Neural progenitor cell (in vitro differentiated cells): ENCODE results near the gene RARA. TPM values are rescaled to one million over a fixed set of nuclear protein-coding genes. Genes with fewer than 3 reads are reported as not detected.

Experiments
- DNase-seq: peaks from one replicate; pipeline ENCODE4 v3.0.0-alpha.2; 2016; ENCODE audit warnings: low spot score
- H2AFZ ChIP-seq: fragments of 200-600 bp; sonication (generic); replicated peaks from 2 replicates; pipeline ENCODE4 v1.6.1; 2016; ENCODE audit warnings: antibody characterized with exemption
- H3F3A ChIP-seq: fragments of 200-600 bp; sonication (generic); 2 replicates; pipeline ENCODE4 v1.6.1; 2016; ENCODE audit warnings: antibody characterized with exemption, low read depth
- H3K27ac ChIP-seq: fragments of 200-600 bp; sonication (generic); 2 replicates; pipeline ENCODE4 v1.5.1; 2016; ENCODE audit warnings: mild to moderate bottlenecking
- H3K27me3 ChIP-seq: fragments of 200-600 bp; sonication (generic); 2 replicates; pipeline ENCODE4 v1.6.1; 2016; ENCODE audit warnings: mild to moderate bottlenecking, moderate library complexity
- H3K36me3 ChIP-seq: fragments of 200-600 bp; sonication (generic); 2 replicates; pipeline ENCODE4 v1.5.1; 2016
- H3K4me1 ChIP-seq: fragments of 200-600 bp; sonication (generic); 2 replicates; pipeline ENCODE4 v1.6.1; 2016; ENCODE audit warnings: mixed run types
- H3K4me2 ChIP-seq: fragments of 200-600 bp; sonication (generic); 2 replicates; pipeline ENCODE4 v1.6.1; 2016
- H3K4me3 ChIP-seq: fragments of 200-600 bp; sonication (generic); 2 replicates; pipeline ENCODE4 v1.5.1; 2016
- H3K79me2 ChIP-seq: fragments of 200-600 bp; sonication (generic); 2 replicates; pipeline ENCODE4 v1.6.1; 2016; ENCODE audit warnings: low read depth
- H3K9ac ChIP-seq: fragments of 200-600 bp; sonication (generic); 2 replicates; pipeline ENCODE4 v1.6.1; 2016
- H3K9me3 ChIP-seq: fragments of 200-600 bp; sonication (generic); 2 replicates; pipeline ENCODE4 v1.5.1; 2016; ENCODE audit warnings: low read depth
- H4K20me1 ChIP-seq: fragments of 200-600 bp; sonication (generic); 2 replicates; pipeline ENCODE4 v1.6.1; 2016; ENCODE audit warnings: low read depth
- H3K27ac Mint-ChIP-seq: 3 replicates; pipeline ENCODE4 v1.8.0; 2021; ENCODE audit warnings: mixed read lengths
- H3K27me3 Mint-ChIP-seq: 2 replicates; pipeline ENCODE4 v1.8.0; 2022; ENCODE audit warnings: low read depth, mild to moderate bottlenecking, inconsistent platforms, moderate library complexity, mixed read lengths; ENCODE audit not compliant: insufficient read depth
- H3K36me3 Mint-ChIP-seq: 3 replicates; pipeline ENCODE4 v1.8.0; 2021; ENCODE audit warnings: mixed read lengths
- H3K4me1 Mint-ChIP-seq: 3 replicates; pipeline ENCODE4 v1.8.0; 2021; ENCODE audit warnings: mixed read lengths
- H3K4me3 Mint-ChIP-seq: 3 replicates; pipeline ENCODE4 v1.8.0; 2021; ENCODE audit warnings: mild to moderate bottlenecking, moderate library complexity, mixed read lengths
- H3K9me3 Mint-ChIP-seq: 3 replicates; pipeline ENCODE4 v1.8.0; 2020; ENCODE audit warnings: mixed read lengths
- EZH2 ChIP-seq: fragments of 200-600 bp; sonication (generic); IDR thresholded peaks from 2 replicates; pipeline ENCODE4 v1.6.1; 2017; ENCODE audit warnings: antibody characterized with exemption, mild to moderate bottlenecking, moderate library complexity
- EZH2phosphoT487 ChIP-seq: fragments of 200-600 bp; sonication (generic); IDR thresholded peaks from 2 replicates; pipeline ENCODE4 v1.6.1; 2017; ENCODE audit warnings: antibody characterized with exemption
- total RNA-seq: library from RNA; depleted of rRNA; stranded (reverse); fragments of >200 nt; gene quantifications from 2 replicates; pipeline ENCODE4 v1.2.3, GENCODE V29; 2015; ENCODE audit warnings: low replicate concordance
- TF ChIP-seq, protein P1 (sequence below): fragments of 200-600 bp; sonication (generic); IDR thresholded peaks from 2 replicates; pipeline ENCODE4 v1.5.1; 2017; ENCODE audit warnings: antibody characterized with exemption, mild to moderate bottlenecking

Gene RARA
- total RNA-seq, 1 donor from 2014 or later, result 9.0 TPM

GRCh38 chr17:40360091-40360490 lies 51.1 kb downstream of the RARA start:
- Histone ChIP-seq H3K4me1 (peaks cover 4% of the 10 kb centered on the region), H3K27me3 (peaks cover 53% of the 10 kb centered on the region), H3K4me3 (no peak overlapping the region), H2AFZ (no peak overlapping the region), H3F3A (peaks cover 9% of the 10 kb centered on the region), H3K79me2 (no peaks in the 10 kb centered on the region), H3K36me3 (no peaks in the 10 kb centered on the region), H3K4me2 (no peak overlapping the region), H4K20me1 (no peaks in the 10 kb centered on the region), H3K9me3 (no peaks in the 10 kb centered on the region), H3K27ac (no peak overlapping the region), H3K9ac (no peak overlapping the region)
- Mint-ChIP-seq H3K27ac (no peak overlapping the region), H3K9me3 (no peaks in the 10 kb centered on the region), H3K4me3 (no peak overlapping the region), H3K27me3 (peaks cover 20% of the 10 kb centered on the region), H3K36me3 (peaks cover 2% of the 10 kb centered on the region), H3K4me1 (peaks cover 18% of the 10 kb centered on the region)
- no peak for DNase-seq
- TF ChIP-seq, protein P1, sequence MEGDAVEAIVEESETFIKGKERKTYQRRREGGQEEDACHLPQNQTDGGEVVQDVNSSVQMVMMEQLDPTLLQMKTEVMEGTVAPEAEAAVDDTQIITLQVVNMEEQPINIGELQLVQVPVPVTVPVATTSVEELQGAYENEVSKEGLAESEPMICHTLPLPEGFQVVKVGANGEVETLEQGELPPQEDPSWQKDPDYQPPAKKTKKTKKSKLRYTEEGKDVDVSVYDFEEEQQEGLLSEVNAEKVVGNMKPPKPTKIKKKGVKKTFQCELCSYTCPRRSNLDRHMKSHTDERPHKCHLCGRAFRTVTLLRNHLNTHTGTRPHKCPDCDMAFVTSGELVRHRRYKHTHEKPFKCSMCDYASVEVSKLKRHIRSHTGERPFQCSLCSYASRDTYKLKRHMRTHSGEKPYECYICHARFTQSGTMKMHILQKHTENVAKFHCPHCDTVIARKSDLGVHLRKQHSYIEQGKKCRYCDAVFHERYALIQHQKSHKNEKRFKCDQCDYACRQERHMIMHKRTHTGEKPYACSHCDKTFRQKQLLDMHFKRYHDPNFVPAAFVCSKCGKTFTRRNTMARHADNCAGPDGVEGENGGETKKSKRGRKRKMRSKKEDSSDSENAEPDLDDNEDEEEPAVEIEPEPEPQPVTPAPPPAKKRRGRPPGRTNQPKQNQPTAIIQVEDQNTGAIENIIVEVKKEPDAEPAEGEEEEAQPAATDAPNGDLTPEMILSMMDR, result no peak
- no peak for TF ChIP-seq EZH2phosphoT487
- TF ChIP-seq EZH2, result no peak

DNA sequence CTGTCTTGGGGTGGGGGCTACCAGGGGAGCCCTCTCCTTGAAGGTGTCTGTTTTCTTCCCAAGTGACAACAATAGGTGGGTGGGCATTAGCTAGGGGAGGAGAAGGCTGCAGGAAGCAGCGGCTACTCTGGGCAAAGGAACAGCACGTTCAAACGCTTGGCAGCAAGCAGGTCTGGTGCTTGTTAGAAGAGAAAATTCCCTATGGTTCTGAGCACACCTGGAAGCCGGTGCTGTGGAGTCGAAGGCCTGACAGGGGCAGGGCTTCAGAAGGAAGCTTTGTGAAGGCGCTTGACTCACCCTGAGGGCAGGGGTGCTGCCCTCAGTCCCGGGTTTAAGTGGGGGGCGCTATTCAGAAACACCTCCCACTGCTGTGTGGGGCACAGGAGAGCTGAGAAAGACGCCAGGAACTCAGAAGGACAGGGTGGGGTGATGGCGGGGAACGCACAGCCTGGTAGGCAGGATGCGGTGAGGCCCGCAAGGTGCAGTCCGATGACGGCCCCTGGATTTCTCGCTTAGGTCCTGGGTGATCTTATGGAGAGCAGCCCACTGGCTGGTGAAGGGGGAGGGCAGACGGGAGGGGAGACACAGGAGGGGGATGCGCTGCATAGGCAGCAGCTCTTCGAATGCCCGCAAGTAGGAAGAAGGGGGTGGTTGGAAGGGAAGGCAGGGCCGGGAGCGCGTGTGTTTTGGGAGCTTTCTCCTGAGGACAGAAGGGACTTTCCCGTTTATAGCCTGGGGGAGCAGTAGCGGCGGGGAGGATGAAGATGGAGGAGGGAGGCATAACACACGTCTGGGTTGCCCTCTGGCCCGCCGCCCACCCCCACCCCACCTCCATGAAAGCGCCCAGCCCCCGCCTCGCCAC lies 52.3 kb downstream of the RARA start:
- H3K27ac Mint-ChIP-seq, result no peak overlapping the region
- no peaks in the 10 kb centered on the region for H3K36me3 ChIP-seq
- no peaks in the 10 kb centered on the region for H3K79me2 ChIP-seq
- H3K27me3 ChIP-seq, result peaks cover 55% of the 10 kb centered on the region
- peaks cover 13% of the 10 kb centered on the region for H3K4me1 Mint-ChIP-seq
- H3K36me3 Mint-ChIP-seq, result no peaks in the 10 kb centered on the region
- H3K4me3 ChIP-seq, result no peak overlapping the region
- no peak overlapping the region for H3K27ac ChIP-seq
- peak overlapping the region; percentile 51 for H3K4me3 Mint-ChIP-seq
- H3K9me3 ChIP-seq, result no peaks in the 10 kb centered on the region
- H3F3A ChIP-seq, result peaks cover 9% of the 10 kb centered on the region
- peak overlapping the region; percentile 34 for H2AFZ ChIP-seq
- H3K9ac ChIP-seq, result no peak overlapping the region
- no peaks in the 10 kb centered on the region for H3K9me3 Mint-ChIP-seq
- DNase-seq, result no peak
- H3K4me2 ChIP-seq, result no peak overlapping the region
- H4K20me1 ChIP-seq, result no peaks in the 10 kb centered on the region
- H3K4me1 ChIP-seq, result peaks cover 4% of the 10 kb centered on the region
- TF ChIP-seq, protein P1, result no peak
- TF ChIP-seq EZH2 (no peak), EZH2phosphoT487 (no peak)
- H3K27me3 Mint-ChIP-seq, result peaks cover 21% of the 10 kb centered on the region

DNA sequence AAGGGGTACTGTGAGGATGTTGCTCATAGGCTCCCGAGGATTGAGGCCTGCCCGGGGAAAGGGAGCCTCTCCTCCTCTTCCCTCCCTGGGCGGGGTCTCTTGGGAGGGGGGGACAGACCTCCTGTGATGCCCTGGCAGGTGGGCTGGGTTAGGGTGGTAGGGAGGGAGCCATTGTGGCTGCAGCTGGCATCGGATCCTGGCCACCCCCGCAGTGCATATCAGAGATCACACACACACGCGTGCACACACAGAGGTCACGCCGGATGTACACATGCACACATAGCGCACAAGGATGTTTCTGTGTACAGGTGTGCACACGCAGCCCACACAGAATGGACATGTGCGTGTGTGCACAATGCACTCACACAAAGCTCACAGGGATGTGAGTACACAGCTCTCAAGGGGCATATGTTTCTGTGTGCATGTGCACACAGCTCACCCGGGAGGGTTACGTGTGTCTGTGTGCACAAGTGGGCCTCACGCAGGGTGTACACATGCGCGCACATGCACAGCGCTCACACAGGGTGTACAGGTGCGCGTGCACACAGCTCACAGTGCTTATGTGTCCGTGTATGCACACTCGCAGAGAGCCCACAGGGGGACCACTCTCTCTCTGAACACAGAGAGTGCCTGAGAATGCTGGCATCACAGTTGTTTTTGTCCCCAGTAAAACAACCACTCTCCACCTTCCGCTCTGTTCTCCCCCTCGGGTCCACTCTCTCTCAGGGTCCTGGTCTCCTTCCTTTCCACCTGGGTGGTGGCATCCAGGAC lies 53.1 kb downstream of the RARA start:
- Histone ChIP-seq H2AFZ (no peak overlapping the region), H3K27me3 (peaks cover 55% of the 10 kb centered on the region), H3F3A (peaks cover 9% of the 10 kb centered on the region), H3K4me1 (peaks cover 4% of the 10 kb centered on the region), H3K27ac (no peak overlapping the region), H4K20me1 (no peaks in the 10 kb centered on the region), H3K36me3 (no peaks in the 10 kb centered on the region), H3K79me2 (no peaks in the 10 kb centered on the region), H3K9ac (no peak overlapping the region), H3K4me3 (peak overlapping the region; percentile 58), H3K4me2 (peak overlapping the region; percentile 99), H3K9me3 (no peaks in the 10 kb centered on the region)
- H3K27ac Mint-ChIP-seq, result no peak overlapping the region
- no peak for DNase-seq
- no peaks in the 10 kb centered on the region for H3K9me3 Mint-ChIP-seq
- peaks cover 21% of the 10 kb centered on the region for H3K27me3 Mint-ChIP-seq
- H3K36me3 Mint-ChIP-seq, result no peaks in the 10 kb centered on the region
- peak overlapping the region; percentile 77 for H3K4me3 Mint-ChIP-seq
- peaks cover 13% of the 10 kb centered on the region for H3K4me1 Mint-ChIP-seq
- TF ChIP-seq EZH2 (no peak), EZH2phosphoT487 (no peak)
- TF ChIP-seq, protein P1, result no peak
